H9 (cell line): ENCODE measurements around the gene COX10. TPM values are rescaled to one million over a fixed set of nuclear protein-coding genes. Genes with fewer than 3 reads are reported as not detected.

ENCODE experiments used
- DNase-seq: peaks from one replicate; pipeline ENCODE4 v3.0.0-alpha.2; 2017
- H2AFZ ChIP-seq: one replicate; pipeline ENCODE4 v1.6.1; 2013; ENCODE audit warnings: mild to moderate bottlenecking, low read length, control low read depth, moderate library complexity
- H2AK5ac ChIP-seq: 2 replicates; pipeline ENCODE4 v1.6.1; 2013; ENCODE audit warnings: low read length, control low read depth, mixed read lengths; ENCODE audit not compliant: insufficient read length
- H2BK120ac ChIP-seq: one replicate; pipeline ENCODE4 v1.6.1; 2013; ENCODE audit warnings: low read depth, mild to moderate bottlenecking, low read length, control low read depth, inconsistent platforms; ENCODE audit not compliant: poor library complexity, severe bottlenecking
- H2BK12ac ChIP-seq: 2 replicates; pipeline ENCODE4 v1.6.1; 2013; ENCODE audit warnings: low read length, control low read depth, mixed read lengths, low read depth; ENCODE audit not compliant: insufficient read length
- H2BK15ac ChIP-seq: 2 replicates; pipeline ENCODE4 v1.6.1; 2013; ENCODE audit warnings: low read depth, low read length, control low read depth
- H2BK20ac ChIP-seq: one replicate; pipeline ENCODE4 v1.6.1; 2013; ENCODE audit warnings: low read depth, mild to moderate bottlenecking, low read length, control low read depth, inconsistent platforms; ENCODE audit not compliant: poor library complexity, severe bottlenecking
- H2BK5ac ChIP-seq: 2 replicates; pipeline ENCODE4 v1.6.1; 2013; ENCODE audit warnings: low read length, control low read depth, mixed read lengths; ENCODE audit not compliant: insufficient read length
- H3K14ac ChIP-seq: 2 replicates; pipeline ENCODE4 v1.6.1; 2013; ENCODE audit warnings: low read length, control low read depth; ENCODE audit not compliant: insufficient read depth
- H3K18ac ChIP-seq: 2 replicates; pipeline ENCODE4 v1.6.1; 2013; ENCODE audit warnings: low read depth, mild to moderate bottlenecking, mixed read lengths, low read length, control low read depth; ENCODE audit not compliant: insufficient read length
- H3K23ac ChIP-seq: 2 replicates; pipeline ENCODE4 v1.6.1; 2013; ENCODE audit warnings: low read length, control low read depth, mixed read lengths, low read depth; ENCODE audit not compliant: insufficient read length
- H3K23me2 ChIP-seq: 2 replicates; pipeline ENCODE4 v1.6.1; 2013; ENCODE audit warnings: low read depth, mild to moderate bottlenecking, mixed read lengths, low read length, control low read depth; ENCODE audit not compliant: insufficient read length, poor library complexity, severe bottlenecking
- H3K27ac ChIP-seq: 2 replicates; pipeline ENCODE4 v1.5.1; 2013; ENCODE audit warnings: low read length, control low read depth, mixed read lengths, low read depth; ENCODE audit not compliant: insufficient read length
- H3K27me3 ChIP-seq: 2 replicates; pipeline ENCODE4 v1.6.1; 2013; ENCODE audit warnings: low read length, control low read depth, inconsistent platforms; ENCODE audit not compliant: insufficient read depth
- H3K4ac ChIP-seq: 2 replicates; pipeline ENCODE4 v1.6.1; 2013; ENCODE audit warnings: low read depth, mild to moderate bottlenecking, control low read depth, inconsistent platforms, low read length, moderate library complexity
- H3K4me1 ChIP-seq: 2 replicates; pipeline ENCODE4 v1.6.1; 2013; ENCODE audit warnings: low read length, control low read depth, inconsistent platforms; ENCODE audit not compliant: insufficient read depth
- H3K4me2 ChIP-seq: 2 replicates; pipeline ENCODE4 v1.6.1; 2013; ENCODE audit warnings: low read length, control low read depth, mixed read lengths; ENCODE audit not compliant: insufficient read length, insufficient read depth
- H3K56ac ChIP-seq: 2 replicates; pipeline ENCODE4 v1.6.1; 2013; ENCODE audit warnings: low read depth, mild to moderate bottlenecking, mixed read lengths, low read length, control low read depth; ENCODE audit not compliant: insufficient read length
- H3K79me1 ChIP-seq: 2 replicates; pipeline ENCODE4 v1.6.1; 2013; ENCODE audit warnings: low read depth, mild to moderate bottlenecking, moderate library complexity, low read length, control low read depth, inconsistent platforms; ENCODE audit not compliant: insufficient read depth, poor library complexity, severe bottlenecking
- H3K79me2 ChIP-seq: 2 replicates; pipeline ENCODE4 v1.6.1; 2013; ENCODE audit warnings: low read length, control low read depth, inconsistent platforms; ENCODE audit not compliant: insufficient read depth
- H3K9ac ChIP-seq: 2 replicates; pipeline ENCODE4 v1.6.1; 2013; ENCODE audit warnings: low read length, control low read depth, mixed read lengths; ENCODE audit not compliant: insufficient read length; ENCODE audit errors: extremely low read depth
- H3K9me3 ChIP-seq: one replicate; pipeline ENCODE4 v1.6.1; 2013; ENCODE audit warnings: low read depth, low read length, inconsistent platforms; ENCODE audit not compliant: control insufficient read depth
- H3T11ph ChIP-seq: one replicate; pipeline ENCODE4 v1.6.1; 2013; ENCODE audit warnings: mild to moderate bottlenecking, low read length, control low read depth, inconsistent platforms
- H4K20me1 ChIP-seq: one replicate; pipeline ENCODE4 v1.6.1; 2013; ENCODE audit not compliant: control insufficient read depth, insufficient read length, insufficient read depth
- H4K5ac ChIP-seq: 2 replicates; pipeline ENCODE4 v1.6.1; 2013; ENCODE audit warnings: low read depth, mild to moderate bottlenecking, mixed read lengths, low read length, control low read depth; ENCODE audit not compliant: insufficient read length
- H4K8ac ChIP-seq: replicated peaks from 2 replicates; pipeline ENCODE4 v1.6.1; 2013; ENCODE audit warnings: low read length, control low read depth, mixed read lengths, low read depth; ENCODE audit not compliant: insufficient read length
- H4K91ac ChIP-seq: 2 replicates; pipeline ENCODE4 v1.6.1; 2013; ENCODE audit warnings: low read depth, mild to moderate bottlenecking, moderate library complexity, mixed read lengths, low read length, control low read depth; ENCODE audit not compliant: insufficient read length
- H3K27ac Mint-ChIP-seq, 3 experiments: 2 replicates in 2 of 3; 3 replicates in 1 of 3; pipeline ENCODE4 v1.8.0; 2020 to 2021; ENCODE audit warnings: mixed read lengths in 3 of 3, mild to moderate bottlenecking in 1 of 3, moderate library complexity in 1 of 3
- H3K27me3 Mint-ChIP-seq: 2 replicates; pipeline ENCODE4 v1.8.0; 2021; ENCODE audit warnings: low read depth, mild to moderate bottlenecking, moderate library complexity, mixed read lengths
- H3K36me3 Mint-ChIP-seq, 3 experiments: 2 replicates in 2 of 3; 3 replicates in 1 of 3; pipeline ENCODE4 v1.8.0; 2020 to 2021; ENCODE audit warnings: low read depth in 3 of 3, mixed read lengths in 3 of 3; ENCODE audit not compliant: insufficient read depth in 1 of 3
- H3K4me1 Mint-ChIP-seq, 2 experiments: 2 replicates each; pipeline ENCODE4 v1.8.0; 2020; ENCODE audit warnings: mixed read lengths in 2 of 2
- H3K4me3 Mint-ChIP-seq, 2 experiments: 2 replicates in 1 of 2; 3 replicates in 1 of 2; pipeline ENCODE4 v1.8.0; 2020 to 2021; ENCODE audit warnings: mild to moderate bottlenecking in 2 of 2, mixed read lengths in 2 of 2, moderate library complexity in 1 of 2
- H3K9me3 Mint-ChIP-seq, 2 experiments: 2 replicates in 1 of 2; 3 replicates in 1 of 2; pipeline ENCODE4 v1.8.0; 2020; ENCODE audit warnings: mild to moderate bottlenecking in 2 of 2, mixed read lengths in 2 of 2, moderate library complexity in 1 of 2
- CTCF ChIP-seq: fragments of 200-600 bp; sonication (generic); conservative IDR thresholded peaks from 3 replicates; pipeline ENCODE4 v1.8.0; 2021; ENCODE audit warnings: antibody characterized with exemption, mild to moderate bottlenecking
- WGBS: extraction: QIAGEN DNeasy Blood & Tissue Kit; methylation state at CpG from one replicate; pipeline ENCODE4 v1.1.7; 2013; ENCODE audit warnings: missing lambda C conversion rate, low lambda C conversion rate, mixed read lengths; ENCODE audit not compliant: insufficient read length; ENCODE audit errors: extremely low coverage; 5-methylcytosine and 5-hydroxymethylcytosine counted together
- total RNA-seq: library from RNA; stranded (reverse); gene quantifications from 2 replicates; pipeline ENCODE4 v1.2.1, GENCODE V29; 2021

COX10 gene
- total RNA-seq, 1 experiment from 2014 or later: 20.6 TPM

DNA sequence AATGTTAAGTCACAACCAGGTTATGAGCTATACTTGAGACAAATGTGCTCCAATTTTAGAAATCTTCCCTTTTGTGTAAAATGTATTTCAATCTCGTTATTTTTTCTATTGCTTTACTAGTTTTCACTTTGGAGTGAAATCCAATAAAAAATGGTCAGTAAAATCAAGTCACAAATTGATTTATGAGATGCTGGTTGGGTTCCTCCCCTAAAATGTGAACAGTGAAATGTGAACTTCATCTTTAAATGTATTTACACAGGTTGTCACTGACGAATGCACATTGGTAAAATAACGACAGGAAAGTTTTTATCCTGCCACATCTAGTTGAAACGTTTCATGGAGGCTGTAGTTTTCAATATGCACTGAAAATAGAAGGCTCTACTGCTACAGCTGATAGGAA is 55.5 kb downstream of the COX10 start:
- no peak overlapping the region for H2BK20ac ChIP-seq
- no peaks in the 10 kb centered on the region for H3K9me3 ChIP-seq

More for the DNA sequence above, 55.5 kb downstream of the COX10 start:
- Histone ChIP-seq H3K4me1 (peaks cover 5% of the 10 kb centered on the region), H3K4ac (no peak overlapping the region), H4K5ac (no peak overlapping the region), H3K27ac (no peak overlapping the region), H3K9ac (no peak overlapping the region), H3K56ac (no peak overlapping the region), H3T11ph (no peak overlapping the region), H4K20me1 (no peaks in the 10 kb centered on the region), H3K23me2 (no peaks in the 10 kb centered on the region), H2BK5ac (no peak overlapping the region), H3K79me2 (peaks cover 3% of the 10 kb centered on the region), H2AK5ac (no peak overlapping the region), H2BK120ac (no peak overlapping the region), H2AFZ (no peak overlapping the region), H4K8ac (no peak overlapping the region), H4K91ac (no peak overlapping the region), H3K27me3 (no peaks in the 10 kb centered on the region), H2BK15ac (no peak overlapping the region), H3K23ac (no peak overlapping the region), H3K79me1 (no peaks in the 10 kb centered on the region), H3K14ac (no peak overlapping the region), H3K4me2 (no peak overlapping the region), H2BK12ac (no peak overlapping the region), H3K18ac (no peak overlapping the region)
- Mint-ChIP-seq H3K27ac (no peak overlapping the region), H3K4me1 (peaks cover 22 to 23% of the 10 kb centered on the region in 2 experiments), H3K27me3 (no peaks in the 10 kb centered on the region), H3K4me3 (no peak overlapping the region), H3K9me3 (no peaks in the 10 kb centered on the region), H3K36me3 (no peaks in the 10 kb centered on the region)
- no peak for TF ChIP-seq CTCF
- no peak for DNase-seq
- no CpG with 5 or more reads among the region's 4 CpGs for WGBS
